ENCODE results near the gene MYMX. TPM values are rescaled to one million over a fixed set of nuclear protein-coding genes. Genes with fewer than 3 reads are reported as not detected.

MYMX gene
- polyA plus RNA-seq, 1 donor from 2014 or later: not detected

- TF ChIP-seq SMC3 (conservative IDR thresholded peaks at IDR 0.05; ENCODE audit: poor library complexity): no peak
Measured at GRCh38 chr6:44235891-44236516, 19.3 kb downstream of the MYMX start (continued).

- no peak overlapping the region for H3K4me2 ChIP-seq (ENCODE audit: low read length)
- TF ChIP-seq SMC3 (conservative IDR thresholded peaks at IDR 0.05; ENCODE audit: poor library complexity) (no peak), TAF1 (IDR thresholded peaks at IDR 0.05; ENCODE audit: low read depth) (peak; percentile 17)
- H3K27me3 ChIP-seq (ENCODE audit: insufficient read depth, low read depth, low read length): no peaks in the 10 kb centered on the region
- H3K27ac ChIP-seq (ENCODE audit: low read length): peak overlapping the region; percentile 47
- no peaks in the 10 kb centered on the region for H3K9me2 ChIP-seq (ENCODE audit: insufficient read depth, low read length)
- H3K4me3 ChIP-seq (ENCODE audit: low read length): peak overlapping the region; percentile 64
- H3K9ac ChIP-seq (ENCODE audit: low read length): peak overlapping the region; percentile 76
- no peaks in the 10 kb centered on the region for H3K79me2 ChIP-seq (replicated peaks; ENCODE audit: insufficient read depth, low read length)
- H3F3A ChIP-seq (ENCODE audit: insufficient read depth, low read length, poor library complexity, severe bottlenecking): no peaks in the 10 kb centered on the region
- H3K9me3 ChIP-seq (ENCODE audit: low read length): no peaks in the 10 kb centered on the region
- H2AFZ ChIP-seq (ENCODE audit: low read depth, low read length): peak overlapping the region; percentile 72
- no peaks in the 10 kb centered on the region for H4K20me1 ChIP-seq (ENCODE audit: insufficient read depth)
- no peaks in the 10 kb centered on the region for H3K36me3 ChIP-seq (ENCODE audit: insufficient read depth, low read length)
Measured at GRCh38 chr6:44237021-44237812, 20.5 kb downstream of the MYMX start.

DNA sequence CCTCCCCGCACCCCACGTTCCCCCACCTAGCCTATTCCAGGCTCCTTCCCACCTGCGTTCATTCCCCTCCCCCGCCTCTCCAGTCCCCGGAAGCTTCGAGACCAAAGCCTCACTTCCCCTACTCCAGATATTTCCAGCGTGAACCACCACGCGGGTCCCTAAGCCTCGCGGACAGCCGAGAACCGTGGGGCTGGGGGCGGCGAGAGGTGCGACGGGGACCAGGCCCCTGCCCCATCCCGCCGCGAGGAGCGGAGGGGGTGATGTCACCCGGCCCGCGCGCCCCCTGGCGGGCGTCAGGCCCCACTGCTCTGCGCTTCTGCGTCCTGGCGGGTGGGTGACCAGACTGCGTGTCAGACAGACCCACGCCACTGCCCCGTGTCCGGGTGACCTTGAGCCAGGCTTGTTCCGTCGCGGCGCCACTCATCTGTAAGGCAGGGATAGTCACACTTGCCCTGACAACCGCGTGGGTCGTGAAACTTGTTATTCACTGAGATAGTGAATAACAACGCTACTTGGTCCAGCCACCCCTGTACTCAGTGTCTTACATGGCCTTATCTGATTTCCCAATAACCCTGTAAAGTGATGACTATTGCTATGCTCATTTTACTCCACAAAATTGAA is 21.2 kb downstream of the MYMX start:
- H3K36me3 ChIP-seq (ENCODE audit: insufficient read depth, low read length): no peaks in the 10 kb centered on the region
- H2AFZ ChIP-seq (ENCODE audit: low read depth, low read length): peak overlapping the region; percentile 72
- H3K4me2 ChIP-seq (ENCODE audit: low read length): no peak overlapping the region
- no peaks in the 10 kb centered on the region for H3K79me2 ChIP-seq (replicated peaks; ENCODE audit: insufficient read depth, low read length)
- peak overlapping the region; percentile 64 for H3K4me3 ChIP-seq (ENCODE audit: low read length)
- no peaks in the 10 kb centered on the region for H3F3A ChIP-seq (ENCODE audit: insufficient read depth, low read length, poor library complexity, severe bottlenecking)
- no peaks in the 10 kb centered on the region for H3K9me2 ChIP-seq (ENCODE audit: insufficient read depth, low read length)
- H3K9me3 ChIP-seq (ENCODE audit: low read length): no peaks in the 10 kb centered on the region
- peak; percentile 75 for TF ChIP-seq RAD21 (conservative IDR thresholded peaks at IDR 0.05)
- no peak for TF ChIP-seq REST (IDR thresholded peaks at IDR 0.05; ENCODE audit: borderline replicate concordance)
- no peak for TF ChIP-seq TAF1 (IDR thresholded peaks at IDR 0.05; ENCODE audit: low read depth)
- peak; percentile 92 for TF ChIP-seq SMC3 (conservative IDR thresholded peaks at IDR 0.05; ENCODE audit: poor library complexity)
- TF ChIP-seq EZH2 (IDR thresholded peaks at IDR 0.05; ENCODE audit: borderline replicate concordance, insufficient read depth, low read length, poor library complexity, severe bottlenecking): no peak
- no peak for TF ChIP-seq MXI1 (conservative IDR thresholded peaks at IDR 0.05; ENCODE audit: poor library complexity, severe bottlenecking)
- TF ChIP-seq EP300 (conservative IDR thresholded peaks at IDR 0.05; ENCODE audit: poor library complexity, severe bottlenecking): peak; percentile 22
- TF ChIP-seq, protein P1, sequence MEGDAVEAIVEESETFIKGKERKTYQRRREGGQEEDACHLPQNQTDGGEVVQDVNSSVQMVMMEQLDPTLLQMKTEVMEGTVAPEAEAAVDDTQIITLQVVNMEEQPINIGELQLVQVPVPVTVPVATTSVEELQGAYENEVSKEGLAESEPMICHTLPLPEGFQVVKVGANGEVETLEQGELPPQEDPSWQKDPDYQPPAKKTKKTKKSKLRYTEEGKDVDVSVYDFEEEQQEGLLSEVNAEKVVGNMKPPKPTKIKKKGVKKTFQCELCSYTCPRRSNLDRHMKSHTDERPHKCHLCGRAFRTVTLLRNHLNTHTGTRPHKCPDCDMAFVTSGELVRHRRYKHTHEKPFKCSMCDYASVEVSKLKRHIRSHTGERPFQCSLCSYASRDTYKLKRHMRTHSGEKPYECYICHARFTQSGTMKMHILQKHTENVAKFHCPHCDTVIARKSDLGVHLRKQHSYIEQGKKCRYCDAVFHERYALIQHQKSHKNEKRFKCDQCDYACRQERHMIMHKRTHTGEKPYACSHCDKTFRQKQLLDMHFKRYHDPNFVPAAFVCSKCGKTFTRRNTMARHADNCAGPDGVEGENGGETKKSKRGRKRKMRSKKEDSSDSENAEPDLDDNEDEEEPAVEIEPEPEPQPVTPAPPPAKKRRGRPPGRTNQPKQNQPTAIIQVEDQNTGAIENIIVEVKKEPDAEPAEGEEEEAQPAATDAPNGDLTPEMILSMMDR (IDR thresholded peaks at IDR 0.05; ENCODE audit: poor library complexity, severe bottlenecking): peak; percentile 98
- peak; percentile 50 for TF ChIP-seq POLR2AphosphoS5 (IDR thresholded peaks at IDR 0.05)
- no peaks in the 10 kb centered on the region for H3K27me3 ChIP-seq (ENCODE audit: insufficient read depth, low read depth, low read length)
- H3K9ac ChIP-seq (ENCODE audit: low read length): peak overlapping the region; percentile 76
- H3K27ac ChIP-seq (ENCODE audit: low read length): peak overlapping the region; percentile 47
- no peaks in the 10 kb centered on the region for H4K20me1 ChIP-seq (ENCODE audit: insufficient read depth)

All from neural cell (in vitro differentiated cells).